GM12874 (cell line): ENCODE data around the gene MEX3C.

Experiments
- CTCF ChIP-seq: IDR thresholded peaks from 2 replicates; pipeline ENCODE4 v1.5.1; 2011; ENCODE audit warnings: low read depth, mild to moderate bottlenecking, control low read depth, low read length, moderate library complexity; ENCODE audit not compliant: insufficient read depth

The MEX3C gene

DNA sequence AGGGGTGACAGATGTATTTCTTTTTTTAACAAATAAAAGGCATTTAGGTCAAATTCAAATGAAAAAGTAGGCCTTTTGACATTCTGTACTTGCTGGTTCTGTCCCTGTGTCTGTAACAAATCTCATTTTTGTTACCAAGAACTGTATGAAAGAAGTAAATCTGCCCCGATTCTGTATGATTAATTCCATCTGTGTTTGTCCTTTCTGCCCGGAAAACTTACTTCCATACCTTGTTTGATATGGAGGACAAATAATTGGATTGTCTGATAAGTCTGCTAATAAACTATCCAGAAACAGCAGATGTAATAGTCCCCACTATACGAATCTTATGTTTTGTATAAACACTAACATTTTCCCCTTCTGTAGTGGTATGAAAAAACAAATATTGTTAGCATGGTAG, 69.8 kb downstream of the MEX3C start:
- no peak for TF ChIP-seq CTCF

GRCh38 chr18:51125976-51126375, 71.5 kb downstream of the MEX3C start:
- TF ChIP-seq CTCF, result no peak
